NT2/D1 (cell line): ENCODE data around the gene ACOXL.

Experiments
- YY1 ChIP-seq: IDR thresholded peaks from 2 replicates; pipeline ENCODE4 v1.6.1; 2011; ENCODE audit not compliant: insufficient read length, insufficient read depth
- ZNF274 ChIP-seq: IDR thresholded peaks from 2 replicates; pipeline ENCODE4 v1.6.1; 2011; ENCODE audit warnings: mild to moderate bottlenecking, low read depth, low read length

DNA sequence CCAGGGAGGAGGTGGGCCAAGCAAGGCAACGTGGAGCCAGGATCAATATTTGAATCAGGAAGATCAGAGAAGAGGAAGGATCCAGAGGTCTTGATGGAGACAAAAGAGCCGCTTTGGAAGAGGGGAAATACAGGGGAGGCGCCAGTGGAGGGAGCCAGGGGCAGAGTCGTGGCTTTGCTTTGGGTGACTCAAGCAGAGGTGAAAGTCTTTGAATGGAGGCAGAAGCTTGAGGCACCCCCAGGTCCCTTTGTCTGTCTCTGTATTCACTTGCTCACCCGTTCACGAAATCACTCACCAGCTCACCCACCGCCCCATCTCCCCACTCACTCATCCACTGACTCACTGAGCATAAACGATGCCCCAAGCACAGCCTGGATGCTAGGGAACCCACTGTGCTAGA is 134.1 kb downstream of the ACOXL start:
- TF ChIP-seq YY1 = no peak
- TF ChIP-seq ZNF274 = no peak
